NCI-H2196 (cell line): Measurements from ENCODE around the gene MARVELD2.
A peak's percentile ranks its signal among the peaks of the same experiment; 100 is the strongest.

Experiments used
- DNase-seq: peaks from one replicate; lab custom pipeline; 2025; ENCODE audit not compliant: unreplicated experiment; lab: John Stamatoyannopoulos, UW

The MARVELD2 gene

GRCh38 chr5:69492391-69492922 is 77.5 kb downstream of the MARVELD2 start, which contains the start of gene OCLN:
TSS of gene OCLN (plus strand) at chr5:69492790. CDS start at chr5:69504245, 11,455 bp downstream.
- DNase-seq = peak; percentile 77

GRCh38 chr5:69492923-69493395 is 78.0 kb downstream of the MARVELD2 start:
- no peak for DNase-seq

GRCh38 chr5:69493396-69494133 is 78.6 kb downstream of the MARVELD2 start:
- no peak for DNase-seq
